Activated gamma-delta T cell treated with Interleukin-2 at 50 U/mL for 16 hours (primary cell): Measurements from ENCODE around the gene RUNDC3A.

ENCODE experiments used
- DNase-seq: peaks from one replicate; pipeline ENCODE4 v3.0.0-alpha.2; 2020

RUNDC3A gene

DNA sequence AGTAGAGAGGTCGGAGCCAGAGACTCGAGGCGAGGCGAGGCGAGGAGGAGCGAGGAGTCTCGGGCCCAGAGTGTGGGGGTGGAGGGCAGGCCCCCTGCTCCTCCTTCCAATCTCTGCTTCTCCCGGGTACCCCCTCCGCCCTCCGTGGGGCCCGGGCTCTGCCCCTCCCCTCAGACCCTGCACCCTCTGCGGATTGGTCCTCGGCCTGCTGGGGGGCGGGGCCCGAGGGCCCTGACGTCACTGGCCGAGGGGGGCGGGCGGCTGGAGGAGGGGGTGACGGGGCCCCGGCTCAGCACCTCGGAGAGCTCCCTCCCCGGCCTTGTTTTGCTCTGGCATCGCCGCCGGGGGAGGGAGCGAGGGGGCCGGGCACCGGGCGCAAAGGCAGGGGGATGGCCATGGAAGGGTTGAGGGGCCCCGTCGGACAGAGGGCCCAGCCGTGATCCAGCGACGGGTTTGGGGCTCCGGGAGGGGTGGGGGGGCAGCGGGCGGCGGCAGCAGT is at the start of gene RUNDC3A:
Gene RUNDC3A, plus strand, starts transcription at position 282 of the 499 bp plus-strand sequence. CDS start 232 bp downstream, outside the sequence.
- DNase-seq, result peak; percentile 86

DNA sequence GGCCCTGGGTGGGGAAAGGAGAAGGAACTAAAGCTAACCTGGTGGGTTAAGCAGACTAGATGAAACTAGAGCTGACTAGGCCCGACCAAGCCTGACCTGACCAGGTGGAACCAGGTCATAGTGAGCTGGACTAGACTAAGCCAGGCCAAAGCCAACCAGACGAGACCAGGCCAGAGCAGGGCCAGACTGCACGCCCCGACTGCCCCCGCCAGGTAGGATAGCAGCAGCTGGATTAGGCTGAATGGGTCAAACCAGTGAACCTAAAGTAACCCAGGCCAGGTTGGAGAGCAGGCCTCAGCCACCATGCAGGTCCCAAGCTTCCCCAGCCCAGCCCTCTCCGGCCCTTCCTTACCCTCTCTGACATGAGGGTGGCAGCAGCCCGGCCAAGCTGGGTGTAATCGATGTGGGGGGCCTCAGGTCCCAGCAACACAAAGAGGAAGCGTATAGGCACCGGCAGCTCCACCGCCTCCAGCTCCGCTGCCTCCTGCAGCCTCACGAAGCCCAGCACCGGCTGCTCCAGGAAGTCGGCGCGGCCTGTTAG is 49.5 kb upstream of the RUNDC3A start:
- no peak for DNase-seq

DNA sequence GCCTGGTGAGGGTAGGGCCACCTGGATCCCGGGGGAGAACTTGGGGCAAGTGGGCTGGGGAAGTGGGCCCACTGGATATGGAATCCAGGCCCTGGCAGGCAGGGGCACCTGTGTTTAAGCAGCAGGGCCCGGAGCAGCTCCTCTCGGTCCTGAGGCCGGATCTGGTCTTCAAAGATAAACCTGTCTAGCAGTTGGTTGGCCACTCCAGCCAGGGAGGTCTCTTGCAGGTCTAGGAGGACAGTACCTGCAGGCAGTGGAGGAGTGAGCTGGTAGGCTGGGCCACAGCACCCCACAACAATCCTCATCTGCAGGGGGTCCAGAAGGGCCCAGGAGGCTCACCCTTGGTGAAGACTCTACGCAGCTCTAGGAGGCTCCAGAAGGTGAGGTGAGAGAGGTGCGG is 48.1 kb upstream of the RUNDC3A start:
- DNase-seq, result no peak

DNA sequence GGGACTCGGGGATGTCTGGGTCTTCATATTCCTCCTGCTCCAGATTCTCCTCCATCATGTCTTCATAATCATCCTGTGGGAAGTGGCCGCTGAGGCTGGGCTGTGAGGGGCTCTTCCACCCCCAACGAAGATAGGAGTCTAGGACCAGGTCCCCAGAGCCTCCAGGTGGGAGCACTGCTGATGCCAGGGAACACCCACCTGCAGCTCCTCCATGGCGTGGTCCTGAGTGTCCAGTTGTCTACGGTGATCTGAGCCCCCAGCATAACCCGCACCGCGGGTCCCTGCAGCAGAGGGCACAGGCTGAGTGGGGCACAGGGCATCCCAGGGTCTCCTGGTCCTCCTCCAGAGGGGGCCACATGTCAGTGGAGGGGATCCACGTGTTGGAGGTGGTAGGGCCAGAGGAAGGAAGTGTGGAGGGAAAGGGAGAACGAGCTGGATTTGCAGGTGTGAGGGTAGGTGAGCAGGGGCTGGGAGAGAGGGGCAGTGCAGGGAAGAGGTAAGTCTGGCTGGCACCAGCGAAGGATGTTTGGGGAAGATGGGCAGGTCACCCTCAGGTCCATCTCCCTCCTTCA is 45.7 kb upstream of the RUNDC3A start:
- no peak for DNase-seq

DNA sequence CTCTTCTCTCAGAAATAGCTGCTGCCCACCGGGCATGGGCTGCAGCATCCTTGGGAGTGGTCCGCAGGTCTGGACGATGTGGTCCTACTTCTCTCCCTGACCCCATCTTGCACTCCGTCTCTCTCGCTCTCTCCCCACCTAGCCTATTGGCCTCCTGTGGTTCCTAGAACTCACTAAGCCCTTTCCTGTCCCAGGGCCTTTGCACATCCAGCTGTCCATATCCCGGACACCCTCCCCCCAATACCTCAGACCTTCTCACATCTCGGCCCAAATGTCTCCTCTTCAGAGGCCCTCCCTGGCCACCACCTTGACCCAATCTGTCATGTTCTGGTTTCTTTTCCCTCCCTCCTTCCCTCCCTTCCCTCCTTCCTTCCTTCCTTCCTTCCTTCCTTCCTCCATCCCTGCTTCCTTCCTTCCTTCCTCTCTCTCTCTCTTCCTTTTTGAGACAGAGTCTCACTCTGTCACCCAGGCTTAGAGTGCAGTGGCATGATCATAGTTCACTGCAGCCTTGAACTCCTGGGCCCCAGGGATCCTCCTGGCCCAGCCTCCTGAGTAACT is 45.0 kb upstream of the RUNDC3A start:
- DNase-seq, result no peak

DNA sequence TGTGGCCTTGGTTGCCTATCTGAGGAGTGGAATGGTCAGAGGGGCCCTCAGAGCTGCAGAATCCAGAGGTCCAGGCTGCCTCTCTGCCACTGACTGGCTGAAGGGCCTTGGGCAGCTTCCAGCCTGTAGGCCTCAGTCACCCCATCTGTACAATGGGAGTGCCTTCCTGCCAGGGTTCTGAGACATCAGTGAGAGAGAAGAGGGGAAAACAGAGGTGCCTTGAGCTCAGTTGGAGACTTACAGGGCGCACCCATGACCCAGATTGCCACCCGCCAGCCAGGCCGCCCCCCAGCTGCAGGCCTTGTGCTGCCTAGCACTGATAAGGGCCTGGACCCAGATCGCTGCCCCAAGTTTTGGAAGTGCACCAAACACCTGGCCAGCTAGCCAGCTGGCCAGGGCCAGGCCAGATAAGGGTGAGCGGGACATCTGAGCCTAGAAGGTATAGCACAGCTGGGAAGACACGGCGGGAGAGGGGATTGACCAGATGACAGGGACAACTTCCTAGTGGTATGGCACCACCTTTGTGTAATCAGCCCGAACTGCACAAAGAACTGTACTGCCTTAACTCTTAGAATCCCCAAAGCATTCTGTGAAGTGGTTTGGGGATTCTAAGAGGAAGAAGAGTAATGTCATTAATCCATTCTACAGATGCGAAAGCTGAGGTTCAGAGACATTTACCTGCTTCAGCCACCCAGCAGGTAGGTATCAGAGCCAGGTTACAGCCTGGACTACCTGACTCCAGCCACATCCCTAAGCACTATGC is 41.8 kb upstream of the RUNDC3A start:
- no peak for DNase-seq

DNA sequence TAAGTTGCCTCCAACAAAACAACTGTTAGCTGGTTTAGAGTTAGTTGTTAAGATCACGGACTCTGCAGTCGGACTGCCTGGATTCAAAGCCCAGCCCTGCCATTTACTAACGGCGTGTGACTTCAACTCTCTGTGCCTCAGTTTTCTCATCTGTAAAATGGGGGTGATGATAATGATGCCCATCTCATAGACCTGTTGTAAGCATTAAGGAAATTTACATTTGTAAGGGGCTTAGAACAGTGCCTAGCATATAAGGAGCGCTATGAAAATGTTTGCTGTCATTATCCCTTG is 41.3 kb upstream of the RUNDC3A start:
- DNase-seq, result no peak

DNA sequence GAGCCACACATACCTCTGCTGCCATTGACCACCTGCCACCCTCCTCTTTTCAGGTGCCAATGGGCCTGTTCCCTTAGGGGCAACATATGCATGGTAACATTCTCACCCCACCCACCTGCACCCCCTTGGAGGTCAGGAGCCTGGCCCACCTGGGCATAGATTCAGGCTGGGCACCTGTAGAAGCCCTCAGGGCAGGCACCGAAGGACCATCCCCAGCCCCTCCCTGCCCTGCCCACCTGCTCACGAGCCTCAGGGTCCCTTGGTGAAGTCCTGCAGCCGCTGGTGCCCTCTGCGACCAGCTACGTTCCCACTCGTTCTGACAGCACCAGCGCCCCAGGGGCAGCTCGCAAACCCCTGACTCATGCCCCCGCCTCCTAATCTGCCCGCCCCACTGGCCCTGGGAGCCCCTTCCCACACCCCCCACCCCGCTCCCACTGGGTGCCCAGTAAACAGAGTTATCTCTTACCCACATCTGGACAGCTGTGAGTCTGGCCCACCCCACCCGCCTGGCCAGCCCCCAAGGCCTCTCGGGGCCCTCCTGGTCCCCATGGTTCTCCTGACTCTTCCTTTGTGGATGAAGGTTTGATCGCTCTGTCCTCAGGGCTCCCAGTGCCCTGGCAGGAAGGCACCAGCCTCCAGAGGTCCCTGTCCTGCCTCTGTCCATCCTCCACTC is 40.4 kb upstream of the RUNDC3A start, which contains the start of gene SLC4A1:
Gene SLC4A1, minus strand, starts transcription at position 318 of the 673 bp plus-strand sequence. CDS start 5,269 bp downstream, outside the sequence.
- DNase-seq, result no peak

DNA sequence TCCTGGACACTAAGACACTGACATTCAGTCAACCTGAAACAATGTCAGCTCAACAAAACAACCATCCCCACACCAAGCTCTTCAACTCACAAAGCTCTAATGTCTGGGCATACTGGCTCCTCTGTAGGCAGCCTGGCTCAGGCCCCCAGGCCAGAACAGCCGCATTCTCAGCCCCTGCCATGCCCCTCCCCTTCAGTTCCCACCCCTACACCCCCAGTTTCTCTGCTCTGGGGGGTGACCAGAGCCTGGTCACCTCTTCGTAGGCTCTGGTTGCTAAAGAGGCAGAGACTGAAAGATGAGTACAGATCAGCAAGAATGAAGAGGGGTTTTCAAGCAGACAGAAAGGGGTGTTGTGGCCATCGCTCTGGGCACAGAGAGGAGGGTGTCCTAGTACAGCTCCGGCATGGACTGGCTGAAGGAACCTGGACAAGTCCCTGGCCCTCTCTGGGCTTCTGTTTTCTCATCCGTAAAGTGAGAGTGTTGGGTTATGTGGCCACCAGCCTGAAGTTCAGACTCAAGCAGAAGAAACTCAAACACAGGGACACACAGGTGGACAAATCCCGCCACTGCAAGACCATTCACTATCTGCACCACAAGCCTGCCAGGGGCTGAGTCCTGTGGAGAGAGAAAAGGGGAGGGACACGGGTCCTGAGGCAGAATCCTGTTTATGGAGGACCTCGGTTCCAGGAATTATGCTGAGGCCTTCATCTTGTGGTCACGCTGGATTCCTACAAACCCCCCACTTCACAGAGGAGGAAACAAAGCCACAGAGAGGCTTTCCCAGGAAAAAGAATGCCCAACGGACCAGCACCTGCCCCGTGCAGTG is 39.5 kb upstream of the RUNDC3A start:
- DNase-seq, result no peak

DNA sequence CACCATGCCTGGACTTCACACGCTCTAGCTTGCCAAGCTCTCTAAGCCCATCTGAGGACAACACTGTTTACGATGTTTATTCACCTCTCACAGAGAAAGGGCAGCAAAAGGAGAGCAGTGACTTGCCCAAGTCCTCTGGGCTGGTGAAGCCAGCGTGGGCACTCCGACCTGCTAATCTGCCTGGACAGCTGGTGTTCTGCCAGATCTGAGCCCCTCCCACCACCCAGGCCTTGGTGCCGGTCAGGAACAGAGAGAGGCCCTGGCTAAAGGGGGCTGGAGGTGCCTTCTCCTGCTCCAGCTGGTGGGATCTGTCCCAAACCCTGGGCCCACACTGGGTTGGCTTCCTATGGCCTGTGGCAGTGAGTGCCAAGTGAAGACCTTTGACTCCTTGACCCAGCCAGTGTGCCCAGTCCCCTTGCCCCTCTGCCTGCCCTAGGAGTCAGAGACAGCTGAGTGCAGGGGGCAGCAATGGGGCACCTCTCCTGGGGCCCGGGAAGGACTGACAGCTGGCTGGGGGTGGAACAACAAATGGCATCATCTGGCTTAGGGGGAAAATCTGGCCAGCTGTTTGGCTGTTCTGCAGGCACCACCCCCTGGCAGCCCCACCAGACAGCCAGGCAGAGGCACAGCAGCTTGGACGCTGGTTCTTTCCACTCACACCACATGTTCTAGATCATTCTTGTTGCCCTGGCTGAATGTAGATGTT is 38.7 kb upstream of the RUNDC3A start:
- DNase-seq, result no peak

DNA sequence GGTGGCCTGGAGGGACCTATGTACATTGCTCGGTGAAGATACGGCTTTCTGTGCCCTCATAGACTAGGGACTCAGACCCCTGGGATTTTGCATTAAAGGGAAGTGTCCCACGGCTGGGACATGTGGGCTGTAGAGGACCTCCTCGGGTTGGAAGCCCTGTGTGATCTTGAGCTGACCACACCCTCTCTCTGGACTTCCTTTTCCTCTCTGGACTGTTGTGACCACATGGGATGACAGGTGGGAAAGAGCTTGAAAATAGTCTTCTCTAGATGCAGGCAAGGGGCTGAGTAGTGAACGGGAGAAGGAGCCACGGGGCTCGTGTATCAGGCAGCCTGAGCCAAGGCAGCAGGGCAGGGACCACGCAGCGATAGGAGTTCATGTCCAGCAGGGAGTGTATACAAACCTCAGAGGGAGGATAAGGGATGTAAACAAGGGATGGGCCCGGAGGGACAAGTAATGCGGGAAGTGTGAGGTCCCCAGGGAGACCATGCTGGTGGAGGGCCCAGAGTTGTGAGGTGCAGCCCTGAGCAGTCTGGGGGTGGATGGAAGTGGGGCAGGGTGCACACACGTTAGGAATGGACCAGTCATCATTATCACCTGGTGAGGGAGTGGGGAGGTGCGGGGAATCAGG is 36.0 kb upstream of the RUNDC3A start:
- DNase-seq, result no peak

DNA sequence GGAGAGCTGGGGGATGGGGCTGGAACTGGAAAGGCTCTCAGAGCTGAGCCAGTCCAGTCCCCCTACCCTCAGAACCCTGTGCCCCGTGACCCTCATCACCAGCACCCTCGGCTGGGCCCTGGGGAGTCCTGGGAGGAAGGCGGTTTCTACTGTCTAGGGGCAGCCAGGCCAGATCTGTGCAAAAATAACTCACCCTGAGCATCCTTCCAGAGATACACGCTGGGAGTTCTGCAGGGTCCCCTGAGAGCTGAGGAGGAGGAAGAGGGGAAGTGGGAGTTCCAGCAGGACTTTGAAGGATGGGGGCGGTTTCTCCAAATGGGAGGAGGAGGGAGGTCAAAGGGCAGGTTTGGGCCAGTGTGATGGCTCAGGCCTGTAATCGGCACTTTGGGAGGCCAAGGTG is 35.4 kb upstream of the RUNDC3A start:
- DNase-seq, result no peak

DNA sequence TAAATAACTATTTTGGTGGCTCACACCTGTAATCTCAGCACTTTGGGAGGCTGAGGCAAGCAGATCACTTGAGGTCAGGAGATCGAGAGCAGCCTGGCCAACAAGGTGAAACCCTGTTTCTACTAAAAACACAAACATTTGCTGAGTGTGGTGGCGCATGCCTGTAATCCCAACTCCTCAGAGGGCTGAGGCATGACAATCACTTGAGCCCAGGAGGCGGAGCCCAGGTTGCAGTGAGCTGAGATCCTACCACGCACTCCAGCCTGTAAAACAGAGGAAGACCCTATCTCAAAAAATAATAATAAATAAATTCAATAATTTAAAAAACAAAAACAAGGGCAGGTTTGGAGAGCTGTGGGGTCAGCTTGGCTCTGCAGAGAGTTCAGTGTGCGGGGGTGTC is 34.8 kb upstream of the RUNDC3A start:
- no peak for DNase-seq

DNA sequence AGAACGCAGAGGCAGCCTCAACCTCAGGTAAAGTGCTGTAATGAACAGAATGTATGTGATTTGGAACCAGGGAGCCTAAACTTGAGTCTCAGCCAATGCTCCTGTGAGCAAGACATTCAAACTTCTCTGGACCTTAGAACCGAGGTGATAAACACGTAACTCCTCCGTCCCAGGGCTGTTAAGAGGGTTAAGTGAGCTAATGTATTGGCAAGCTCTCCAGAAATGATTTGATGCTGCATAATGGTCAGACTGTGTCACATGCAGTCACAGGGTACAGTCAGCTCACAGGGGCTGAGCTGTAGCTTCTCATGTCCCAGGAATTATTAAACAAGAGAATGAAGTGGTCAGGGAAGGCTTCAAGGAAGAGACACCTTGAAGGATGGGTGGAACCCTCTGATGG is 30.4 kb upstream of the RUNDC3A start:
- DNase-seq, result no peak

DNA sequence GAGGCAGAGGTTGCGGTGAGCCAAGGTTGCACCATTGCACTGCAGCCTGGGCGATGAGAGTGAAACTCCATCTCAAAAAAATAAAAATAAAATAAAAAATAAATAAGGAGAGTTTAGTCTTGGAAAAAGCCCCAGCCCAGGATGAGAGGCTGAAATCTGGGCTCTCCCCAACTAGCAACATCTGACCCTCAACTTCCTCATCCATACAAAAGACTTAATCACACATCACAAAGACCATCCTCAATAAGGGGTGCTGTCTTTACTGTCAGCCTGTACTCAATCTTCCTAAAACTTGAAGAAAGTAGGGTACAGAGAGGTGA is 29.1 kb upstream of the RUNDC3A start:
- DNase-seq, result no peak

DNA sequence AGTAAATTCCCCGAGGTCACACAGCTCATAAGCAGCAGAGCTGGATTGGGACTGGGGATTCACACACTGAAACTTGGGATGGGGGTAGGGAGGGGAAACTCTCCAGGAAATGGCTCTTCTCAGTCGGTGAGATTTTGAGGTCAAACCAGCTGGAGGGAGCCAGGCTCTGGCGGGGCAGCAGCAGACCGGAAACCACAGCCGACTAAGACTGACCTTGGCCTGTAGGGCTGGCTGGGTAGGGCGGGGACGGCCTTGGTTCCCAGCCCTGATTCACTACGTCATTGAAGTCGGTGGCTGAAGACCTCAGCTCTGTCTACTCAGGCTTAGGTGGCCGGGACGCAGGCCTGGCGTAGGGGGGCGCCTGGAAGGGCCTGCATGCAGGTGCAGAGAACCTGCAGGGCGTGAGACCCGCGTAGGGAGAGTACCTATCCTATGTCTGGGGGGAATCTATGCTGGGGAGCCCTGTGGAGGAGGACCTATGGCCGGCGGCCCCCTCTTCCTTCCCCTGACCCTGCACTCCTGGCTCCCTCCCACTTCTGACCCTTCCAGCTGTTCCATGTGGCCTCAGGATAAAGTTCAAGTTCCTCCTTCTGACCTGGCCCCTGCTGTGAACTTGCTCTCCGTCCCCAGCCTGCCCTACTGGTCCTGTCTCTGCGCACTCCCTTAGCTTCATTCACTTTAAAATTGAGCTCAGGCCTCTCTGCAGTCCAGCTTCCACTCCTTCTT is 28.6 kb upstream of the RUNDC3A start:
- DNase-seq, result no peak

DNA sequence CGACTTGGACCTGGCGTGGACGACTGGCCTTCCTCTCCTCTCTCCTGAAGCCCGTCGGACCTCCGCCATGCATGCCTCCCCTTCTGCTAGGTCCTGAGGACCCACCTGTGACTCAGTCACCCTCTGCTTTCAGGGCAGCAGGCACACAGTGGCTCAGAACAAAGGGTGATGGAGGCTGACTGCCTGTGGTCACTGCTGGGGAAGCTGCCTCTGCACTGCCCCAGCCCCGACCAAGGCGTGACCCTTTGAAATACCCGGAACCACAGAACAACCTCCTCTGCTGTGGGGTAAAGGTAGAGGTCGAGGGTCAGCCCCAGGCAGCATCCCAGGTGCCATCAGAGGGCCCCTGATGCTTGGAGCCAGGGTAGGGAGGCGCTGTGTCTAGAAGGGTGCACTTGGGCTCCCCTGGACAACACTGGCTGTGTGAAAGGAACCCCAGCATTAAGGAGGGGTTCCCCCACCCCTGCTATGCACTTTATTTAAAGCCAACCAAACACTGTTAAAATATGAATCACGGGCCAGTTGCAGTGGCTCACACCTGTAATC is 27.9 kb upstream of the RUNDC3A start:
- no peak for DNase-seq

DNA sequence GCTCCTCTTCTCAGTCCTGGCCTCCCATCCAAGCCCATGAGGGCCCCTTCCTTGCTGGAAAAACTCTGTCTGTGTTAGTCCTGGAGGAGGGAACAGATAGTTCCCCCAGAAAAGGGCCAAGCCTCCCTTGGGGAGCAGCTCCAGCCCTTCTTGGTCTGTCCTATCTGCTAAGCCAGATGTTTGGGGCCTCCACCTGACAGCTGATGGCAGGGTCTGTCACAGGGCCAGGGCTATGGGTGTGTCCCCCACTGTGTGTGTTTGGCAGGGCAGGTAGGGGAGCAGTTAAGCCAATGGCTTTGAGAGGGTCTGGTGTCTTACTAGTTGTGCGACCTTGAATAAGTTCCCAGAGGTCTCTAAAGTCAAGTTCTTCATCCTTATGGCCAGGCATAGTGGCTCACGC is 26.8 kb upstream of the RUNDC3A start:
- DNase-seq, result no peak

DNA sequence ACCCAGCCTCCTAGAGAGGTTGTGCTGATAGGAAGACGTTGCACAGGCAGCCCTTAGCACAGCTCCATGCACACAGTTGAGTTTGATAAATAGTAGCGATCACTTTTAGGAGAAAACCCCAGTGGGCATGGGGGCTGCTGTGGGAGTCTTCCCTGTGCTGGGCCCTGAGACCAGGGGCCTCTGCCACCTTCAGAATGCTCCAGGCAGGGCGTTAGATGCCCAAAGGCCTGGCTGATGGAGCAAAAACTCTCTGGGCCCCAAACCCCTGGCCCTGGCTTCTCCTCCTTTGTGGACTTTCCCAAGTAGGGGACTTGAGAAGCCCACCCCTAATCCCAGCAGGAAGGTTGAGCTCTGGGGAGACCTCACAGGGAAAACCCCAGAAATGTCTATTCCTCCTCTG is 26.1 kb upstream of the RUNDC3A start:
- no peak for DNase-seq

DNA sequence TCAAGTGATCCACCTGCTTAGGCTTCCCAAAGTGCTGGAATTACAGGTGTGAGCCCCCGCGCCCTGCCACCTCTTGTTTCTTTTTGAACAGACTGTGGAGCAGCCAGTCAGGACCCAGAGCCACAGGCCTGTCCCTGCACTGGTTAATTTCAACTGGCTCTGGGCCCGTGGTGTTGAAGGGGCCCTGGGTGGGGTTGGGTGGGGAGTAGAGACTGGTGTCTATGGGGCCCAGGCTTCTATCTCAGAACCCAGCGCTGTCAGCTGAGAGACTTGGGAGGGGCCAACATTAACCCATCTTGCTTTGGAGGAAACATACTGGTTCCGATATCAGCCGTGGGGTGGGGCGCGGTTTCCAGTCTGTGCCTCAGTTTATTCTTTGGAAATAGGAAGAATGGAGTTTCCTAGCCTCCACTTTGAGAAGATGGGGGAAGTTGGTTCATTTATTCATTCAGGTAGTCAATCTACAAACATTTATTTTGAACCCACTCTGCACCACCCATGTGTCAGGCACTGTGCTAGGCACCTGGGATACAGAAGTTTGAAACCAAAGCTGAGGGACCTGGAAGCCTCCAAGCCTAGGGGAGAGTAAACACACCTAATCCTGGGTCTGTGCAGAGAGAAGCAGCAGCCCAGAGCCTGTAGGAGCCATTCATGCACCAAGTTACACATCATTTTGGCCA is 24.9 kb upstream of the RUNDC3A start:
- no peak for DNase-seq
